H1 (cell line): Measurements from ENCODE around the gene SBF2. TPM values are rescaled to one million over a fixed set of nuclear protein-coding genes. Genes with fewer than 3 reads are reported as not detected.

Experiments used
- CTCF ChIA-PET: fragments of 300-600 bp; sonication (Branson Sonifier 250); formaldehyde crosslinking; loops from one replicate; lab custom pipeline; 2021; ENCODE audit not compliant: partially characterized antibody; lab: Charles Lee
- POLR2A ChIA-PET: fragments of 300-600 bp; sonication (Branson Sonifier 250); formaldehyde crosslinking; loops from one replicate; lab custom pipeline; 2021; ENCODE audit warnings: inconsistent platforms; ENCODE audit not compliant: partially characterized antibody; lab: Charles Lee
- DNase-seq, 2 experiments: peaks; one replicate each; pipeline versions ENCODE4 v3.0.0 to v3.0.0-alpha.2; 2010 to 2022; ENCODE audit warnings: low spot score in 2 of 2, low read depth in 1 of 2, mixed read lengths in 1 of 2
- FAIRE-seq: peaks from 2 replicates; lab custom pipeline; 2011; peaks lifted over from hg19 to GRCh38; lab: Jason Lieb, UNC
- H2AFZ ChIP-seq: 2 replicates; pipeline ENCODE4 v1.8.1; 2012; ENCODE audit warnings: low read length, inconsistent platforms
- H2AK5ac ChIP-seq: 2 replicates; pipeline ENCODE4 v1.6.1; 2013; ENCODE audit warnings: low read depth, low read length
- H2BK120ac ChIP-seq: replicated peaks from 2 replicates; pipeline ENCODE3; 2013; ENCODE audit warnings: low read depth, low read length, inconsistent platforms
- H2BK12ac ChIP-seq: 2 replicates; pipeline ENCODE4 v1.6.1; 2013; ENCODE audit warnings: low read depth, low read length
- H2BK15ac ChIP-seq: 2 replicates; pipeline ENCODE4 v1.6.1; 2013; ENCODE audit warnings: low read length
- H2BK20ac ChIP-seq: 2 replicates; pipeline ENCODE4 v1.6.1; 2013; ENCODE audit warnings: low read length
- H2BK5ac ChIP-seq: 2 replicates; pipeline ENCODE4 v1.6.1; 2013; ENCODE audit warnings: low read depth, low read length
- H3K14ac ChIP-seq: 2 replicates; pipeline ENCODE4 v1.6.1; 2013; ENCODE audit warnings: inconsistent platforms; ENCODE audit not compliant: insufficient read length
- H3K18ac ChIP-seq: 2 replicates; pipeline ENCODE4 v1.6.1; 2013; ENCODE audit warnings: low read length; ENCODE audit errors: extremely low read depth
- H3K23ac ChIP-seq: 2 replicates; pipeline ENCODE4 v1.6.1; 2013; ENCODE audit warnings: inconsistent platforms; ENCODE audit not compliant: insufficient read length
- H3K23me2 ChIP-seq: 2 replicates; pipeline ENCODE4 v1.6.1; 2013; ENCODE audit warnings: low read depth, low read length
- H3K27ac ChIP-seq: 2 replicates; pipeline ENCODE4 v1.6.1; 2011; ENCODE audit warnings: low read depth, low read length, inconsistent platforms
- H3K27me3 ChIP-seq, 4 experiments: replicated peaks in 1 of 4; 1 replicate in 1 of 4; 2 replicates in 3 of 4; pipeline versions ENCODE4 v1.6.1 to v1.8.1; 2011 to 2013; ENCODE audit warnings: low read length in 3 of 4, mild to moderate bottlenecking in 3 of 4, inconsistent platforms in 2 of 4, mixed read lengths in 2 of 4, moderate library complexity in 1 of 4; ENCODE audit not compliant: control insufficient read depth in 3 of 4, insufficient read depth in 3 of 4; ENCODE audit errors: extremely low read depth in 1 of 4
- H3K36me3 ChIP-seq, 4 experiments: 2 replicates each; pipeline versions ENCODE4 v1.6.1 to v1.8.1; 2011 to 2013; ENCODE audit warnings: mild to moderate bottlenecking in 4 of 4, low read length in 3 of 4, moderate library complexity in 2 of 4, control low read depth in 1 of 4, inconsistent platforms in 1 of 4; ENCODE audit not compliant: insufficient read depth in 4 of 4, control insufficient read depth in 2 of 4
- H3K4ac ChIP-seq: replicated peaks from 2 replicates; pipeline ENCODE3; 2013; ENCODE audit warnings: low read length, low read depth, mixed read lengths, inconsistent platforms; ENCODE audit not compliant: insufficient read length
- H3K4me1 ChIP-seq, 4 experiments: replicated peaks in 1 of 4; 1 replicate in 1 of 4; 2 replicates in 3 of 4; pipeline versions ENCODE4 v1.6.1 to v1.8.1; 2011 to 2013; ENCODE audit warnings: low read length in 3 of 4, inconsistent platforms in 2 of 4, mixed read lengths in 1 of 4; ENCODE audit not compliant: insufficient read depth in 4 of 4, control insufficient read depth in 3 of 4
- H3K4me2 ChIP-seq, 2 experiments: 2 replicates each; pipeline versions ENCODE4 v1.6.1 to v1.8.1; 2011 to 2013; ENCODE audit warnings: low read depth in 2 of 2, low read length in 2 of 2, control low read depth in 1 of 2, inconsistent platforms in 1 of 2, mild to moderate bottlenecking in 1 of 2; ENCODE audit not compliant: insufficient read depth in 1 of 2
- H3K4me3 ChIP-seq, 4 experiments: fragments of 200-600, 300-600 bp in 1 of 4; sonication (generic), shearing (Covaris generic), sonication (Bioruptor Twin) in 1 of 4; 2 replicates each; pipeline versions ENCODE4 v1.5.1 to v1.8.1; 2011 to 2016; ENCODE audit warnings: low read length in 4 of 4, low read depth in 3 of 4, control low read depth in 2 of 4, inconsistent platforms in 2 of 4, mild to moderate bottlenecking in 2 of 4, mixed read lengths in 1 of 4, moderate library complexity in 1 of 4; ENCODE audit not compliant: insufficient read depth in 2 of 4; ENCODE audit errors: extremely low read depth in 1 of 4
- H3K56ac ChIP-seq: replicated peaks from 2 replicates; pipeline ENCODE3; 2013; ENCODE audit warnings: low read depth, mild to moderate bottlenecking, mixed read lengths, low read length, inconsistent platforms; ENCODE audit not compliant: insufficient read length
- H3K79me1 ChIP-seq: 2 replicates; pipeline ENCODE4 v1.6.1; 2013; ENCODE audit warnings: low read depth, low read length, control low read depth
- H3K79me2 ChIP-seq, 2 experiments: 2 replicates each; pipeline versions ENCODE4 v1.6.1 to v1.8.1; 2012 to 2013; ENCODE audit warnings: low read length in 2 of 2, mild to moderate bottlenecking in 2 of 2, inconsistent platforms in 1 of 2; ENCODE audit not compliant: insufficient read depth in 2 of 2, control insufficient read depth in 1 of 2
- H3K9ac ChIP-seq, 4 experiments: replicated peaks in 1 of 4; 1 replicate in 1 of 4; 2 replicates in 3 of 4; pipeline versions ENCODE4 v1.6.1 to v1.8.1; 2011 to 2013; ENCODE audit warnings: low read depth in 3 of 4, low read length in 3 of 4, control low read depth in 2 of 4, mild to moderate bottlenecking in 2 of 4, moderate library complexity in 2 of 4, inconsistent platforms in 1 of 4; ENCODE audit errors: extremely low read depth in 1 of 4
- H3K9me3 ChIP-seq, 2 experiments: 2 replicates each; pipeline versions ENCODE4 v1.6.1 to v1.8.1; 2012 to 2013; ENCODE audit warnings: mild to moderate bottlenecking in 2 of 2, moderate library complexity in 2 of 2, control low read depth in 1 of 2, inconsistent platforms in 1 of 2, low read depth in 1 of 2, low read length in 1 of 2, mixed read lengths in 1 of 2; ENCODE audit not compliant: insufficient read depth in 2 of 2
- H4K20me1 ChIP-seq, 2 experiments: replicated peaks in 1 of 2; 2 replicates each; pipeline versions ENCODE3 to v1.8.1; 2011 to 2013; ENCODE audit warnings: inconsistent platforms in 2 of 2, low read length in 2 of 2, mild to moderate bottlenecking in 1 of 2; ENCODE audit not compliant: insufficient read depth in 2 of 2, control insufficient read depth in 1 of 2
- H4K5ac ChIP-seq: 2 replicates; pipeline ENCODE4 v1.6.1; 2013; ENCODE audit warnings: low read length, low read depth, mixed read lengths, inconsistent platforms; ENCODE audit not compliant: insufficient read length
- H4K8ac ChIP-seq: 2 replicates; pipeline ENCODE4 v1.8.0; 2013; ENCODE audit warnings: mild to moderate bottlenecking, moderate library complexity, low read length, inconsistent platforms; ENCODE audit not compliant: insufficient read depth; ENCODE audit errors: extremely low read depth
- H4K91ac ChIP-seq: replicated peaks from 2 replicates; pipeline ENCODE3; 2013; ENCODE audit warnings: low read length, mixed read lengths, inconsistent platforms; ENCODE audit not compliant: insufficient read length
- CBX8 ChIP-seq: fragments of 300-800, 300-1000 bp; sonication (generic); IDR thresholded peaks from 2 replicates; pipeline ENCODE4 v1.7.1; 2016; ENCODE audit warnings: low read depth, low read length, borderline replicate concordance
- KDM1A ChIP-seq: fragments of 200-600, 300-600 bp; sonication (generic); IDR thresholded peaks from 2 replicates; pipeline ENCODE4 v1.7.1; 2016; ENCODE audit warnings: mild to moderate bottlenecking, low read length, borderline replicate concordance
- SIN3A ChIP-seq, 2 experiments: IDR thresholded peaks in 1 of 2; conservative IDR thresholded peaks in 1 of 2; 2 replicates each; pipeline ENCODE4 v1.6.1; 2011 to 2012; ENCODE audit warnings: low read length in 2 of 2, improper control_type of control experiment in 1 of 2, low read depth in 1 of 2, mild to moderate bottlenecking in 1 of 2
- SIX5 ChIP-seq: IDR thresholded peaks from 2 replicates; pipeline ENCODE4 v1.6.1; 2011; ENCODE audit warnings: mild to moderate bottlenecking, low read depth, low read length
- TAF7 ChIP-seq: optimal IDR thresholded peaks from 2 replicates; pipeline ENCODE3; 2011; ENCODE audit warnings: low read depth, mild to moderate bottlenecking, inconsistent platforms, low read length, moderate library complexity, borderline replicate concordance
- WGBS, 2 experiments: shearing (Covaris generic) in 1 of 2; methylation state at CpG; one replicate each; pipeline versions ENCODE4 v1.1.6 to v1.1.7; 2013 to 2015; ENCODE audit warnings: low lambda C conversion rate in 2 of 2, mixed read lengths in 2 of 2, inconsistent platforms in 1 of 2, low coverage in 1 of 2, missing lambda C conversion rate in 1 of 2; ENCODE audit not compliant: insufficient replicate concordance in 2 of 2, insufficient coverage in 1 of 2, insufficient read length in 1 of 2; ENCODE audit errors: extremely low coverage in 1 of 2, missing lambda C conversion rate in 1 of 2; 5-methylcytosine and 5-hydroxymethylcytosine counted together
- polyA plus RNA-seq, 7 experiments: library from polyadenylated mRNA; depleted of rRNA in 3 of 7; stranded (reverse) in 5 of 7; unstranded in 2 of 7; fragments of >200 nt in 5 of 7; fragments of 200-250 nt in 2 of 7; gene quantifications; 1 replicate in 5 of 7; 2 replicates in 1 of 7; 4 replicates in 1 of 7; pipeline versions ENCODE4 v1.2.1 to v1.2.3, GENCODE V29; 2011 to 2013; ENCODE audit warnings: missing spikeins in 2 of 7, mixed read lengths in 2 of 7
- total RNA-seq: library from RNA; stranded (reverse); fragmentation: NEBNext Ultra II Directional; extraction: Animal tissue kit (Norgen Biotek cat#: 25700); gene quantifications from 2 replicates; pipeline ENCODE4 v1.2.1, GENCODE V29; 2021
- TF ChIP-seq, protein P1 (sequence below): IDR thresholded peaks from 2 replicates; pipeline ENCODE4 v1.6.1; 2012; ENCODE audit warnings: inconsistent platforms

Gene SBF2
- total and polyA plus RNA-seq, 2 of the 8 experiments (the other 6 are each of a cell fraction or from before 2014, with no cell fraction given): 36.7 to 50.5 TPM

DNA sequence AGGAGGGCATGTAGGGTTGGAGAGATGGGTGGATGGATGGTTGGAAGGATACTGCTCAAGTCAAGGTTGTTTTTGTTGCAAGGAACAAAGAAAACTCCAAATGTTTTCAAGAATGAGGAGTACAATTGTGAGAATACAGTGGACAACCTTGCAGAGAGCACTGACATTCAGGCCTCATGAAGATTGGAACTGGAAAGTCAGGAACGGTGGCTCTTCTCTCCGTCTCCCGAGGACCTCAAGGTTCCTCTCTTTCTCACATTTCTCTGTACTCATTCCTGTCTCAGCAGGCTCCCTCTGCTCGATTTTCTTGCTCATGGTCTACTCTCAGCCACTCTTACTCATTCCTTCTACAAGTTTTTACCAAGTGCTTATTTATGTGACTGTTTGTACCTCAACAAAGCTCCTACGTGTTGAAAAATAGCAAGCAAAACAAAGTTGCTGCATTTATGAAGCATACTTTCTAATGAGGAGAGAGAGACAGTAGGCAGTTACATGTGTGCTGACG, 532.5 kb downstream of the SBF2 start:
- no peak overlapping the region for H3K4ac ChIP-seq
- H3K18ac ChIP-seq: no peak overlapping the region
- H3K23me2 ChIP-seq: peaks cover 5% of the 10 kb centered on the region
- H3K36me3 ChIP-seq: no peaks in the 10 kb centered on the region
- no peaks in the 10 kb centered on the region for H3K9me3 ChIP-seq
- ChIA-PET CTCF (no interaction called here), POLR2A (no interaction called here)
- H3K9ac ChIP-seq: no peak overlapping the region
- H4K20me1 ChIP-seq: no peaks in the 10 kb centered on the region
- H4K91ac ChIP-seq: no peak overlapping the region
- no peak overlapping the region for H4K5ac ChIP-seq
- no peak overlapping the region for H3K14ac ChIP-seq
- H3K56ac ChIP-seq: no peak overlapping the region
- no peak overlapping the region for H3K4me3 ChIP-seq
- no peak overlapping the region for H2BK120ac ChIP-seq
- peaks cover 0 to 29% (median 16%) of the 10 kb centered on the region in 4 experiments; a peak in 6 of 7 replicates for H3K4me1 ChIP-seq
- FAIRE-seq: no peak
- H3K27ac ChIP-seq: no peak overlapping the region
- H4K8ac ChIP-seq: no peak overlapping the region
- H2BK5ac ChIP-seq: no peak overlapping the region
- no peak for DNase-seq
- H3K79me1 ChIP-seq: no peaks in the 10 kb centered on the region
- no peak overlapping the region for H2BK12ac ChIP-seq
- no peaks in the 10 kb centered on the region for H3K79me2 ChIP-seq
- no peak overlapping the region for H2AFZ ChIP-seq
- no peak overlapping the region for H2BK15ac ChIP-seq
- H3K23ac ChIP-seq: no peak overlapping the region
- 86% methylated on average over 6 of the region's 6 CpGs; no CpG with 5 or more reads in 1 of the 2 experiments for WGBS, 2 experiments
- H3K4me2 ChIP-seq: no peak overlapping the region
- no peak for TF ChIP-seq SIN3A (conservative IDR thresholded peaks at IDR 0.05 in 1 of 2, IDR thresholded peaks at IDR 0.05 in 1 of 2; ENCODE audit: low read depth in 1 of 2, low read length in 2 of 2)
- TF ChIP-seq TAF7: no peak
- TF ChIP-seq CBX8: no peak
- no peak for TF ChIP-seq SIX5
- TF ChIP-seq, protein P1, sequence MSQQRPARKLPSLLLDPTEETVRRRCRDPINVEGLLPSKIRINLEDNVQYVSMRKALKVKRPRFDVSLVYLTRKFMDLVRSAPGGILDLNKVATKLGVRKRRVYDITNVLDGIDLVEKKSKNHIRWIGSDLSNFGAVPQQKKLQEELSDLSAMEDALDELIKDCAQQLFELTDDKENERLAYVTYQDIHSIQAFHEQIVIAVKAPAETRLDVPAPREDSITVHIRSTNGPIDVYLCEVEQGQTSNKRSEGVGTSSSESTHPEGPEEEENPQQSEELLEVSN: no peak
- TF ChIP-seq KDM1A: no peak
- H2BK20ac ChIP-seq: no peak overlapping the region
- no peak overlapping the region for H2AK5ac ChIP-seq
- no peaks in the 10 kb centered on the region for H3K27me3 ChIP-seq
